ENCODE measurements around the gene LSM2.
A peak's percentile ranks its signal among the peaks of the same experiment; 100 is the strongest.
"Not testable (repeated sequence)": the region's sequence is repeated elsewhere in the genome, so short reads cannot be mapped to it uniquely, and the experiment has no call there.

The LSM2 gene

DNA sequence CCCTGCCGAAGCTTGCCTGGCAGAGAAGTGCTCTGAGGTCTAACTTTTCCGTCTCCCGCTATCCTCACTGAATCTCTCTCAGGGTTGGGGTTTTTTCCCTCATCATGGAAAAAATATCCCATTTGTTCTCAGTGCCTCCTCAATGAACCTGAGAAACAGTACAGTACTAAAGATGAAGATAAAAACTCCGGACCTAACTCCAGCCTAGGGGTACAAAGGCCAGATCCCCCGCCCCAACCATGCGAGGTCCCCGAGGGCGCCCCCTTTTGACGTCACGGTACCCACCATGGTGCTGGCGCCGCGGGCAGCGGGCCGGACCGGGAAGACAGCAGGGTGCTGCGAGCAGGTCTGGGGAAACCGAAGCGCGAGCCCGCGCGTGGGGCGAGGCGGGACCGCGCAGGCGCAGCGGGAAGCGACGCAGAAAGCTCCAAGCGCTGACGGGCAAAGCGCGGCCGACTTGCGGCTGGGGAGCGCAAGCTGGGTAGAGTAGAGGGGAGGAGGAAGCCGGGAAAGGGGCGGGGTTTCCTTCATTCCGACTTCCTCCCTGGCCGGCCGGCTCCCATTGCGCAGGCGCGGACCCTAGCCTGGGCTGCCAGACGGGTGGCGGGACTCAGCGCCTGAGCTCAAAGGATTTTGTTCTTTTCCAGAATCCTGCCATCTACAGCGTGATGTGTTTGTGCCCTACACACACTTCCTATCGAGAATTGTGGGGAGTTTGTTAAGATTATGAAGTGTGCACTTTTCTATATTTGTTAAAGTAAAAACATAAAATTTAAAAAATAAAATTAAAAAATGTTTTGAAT, at the start of gene LSM2:
Gene LSM2 (minus strand): TSS at position 497 of the 803 bp plus-strand sequence. CDS start 209 bp downstream, at position 288.
- peak; percentile 98 for DNase-seq

GRCh38 chr6:31851980-31852718, 45.4 kb upstream of the LSM2 start:
- not testable (repeated sequence) for DNase-seq

- no peak for DNase-seq
These were observed 44.7 kb upstream of the LSM2 start for GRCh38 chr6:31851485-31851832.

GRCh38 chr6:31850765-31851484, 44.2 kb upstream of the LSM2 start:
- no peak for DNase-seq

DNA sequence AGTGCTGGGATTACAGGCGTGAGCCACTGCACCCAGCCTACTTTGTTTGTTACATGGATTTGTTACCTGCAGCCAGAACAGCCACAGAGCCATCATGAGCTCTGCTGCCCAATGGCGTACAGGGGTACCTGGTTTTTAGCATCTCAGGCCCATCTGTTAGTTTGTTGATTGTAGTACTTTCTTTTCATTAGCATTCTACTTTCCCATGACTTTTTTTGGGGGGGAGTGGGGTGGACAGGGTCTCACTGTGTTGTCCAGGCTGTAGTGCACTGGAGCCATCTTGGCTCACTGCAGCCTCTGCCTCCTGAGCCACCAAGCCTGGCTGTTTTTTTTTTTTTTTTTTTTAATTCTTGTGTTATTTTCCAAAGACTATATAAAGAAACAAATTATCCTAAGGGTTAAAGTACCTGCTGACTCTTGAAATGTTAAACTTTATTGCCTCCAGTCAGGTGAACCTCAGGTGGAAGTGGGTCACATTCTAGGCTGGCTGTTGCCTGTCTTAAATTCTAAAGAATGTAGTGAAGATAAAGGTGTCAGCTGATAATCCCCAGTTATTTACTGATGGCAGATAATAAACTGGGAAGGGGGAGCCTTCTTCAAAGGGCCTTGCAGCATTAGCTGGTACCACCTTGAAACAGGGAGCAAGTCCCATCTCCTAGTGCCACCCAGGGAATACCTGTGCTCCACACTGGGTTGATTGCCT, 40.7 kb upstream of the LSM2 start:
- DNase-seq = no peak

- no peak for DNase-seq
These were observed 37.7 kb upstream of the LSM2 start for GRCh38 chr6:31844507-31844906.

DNA sequence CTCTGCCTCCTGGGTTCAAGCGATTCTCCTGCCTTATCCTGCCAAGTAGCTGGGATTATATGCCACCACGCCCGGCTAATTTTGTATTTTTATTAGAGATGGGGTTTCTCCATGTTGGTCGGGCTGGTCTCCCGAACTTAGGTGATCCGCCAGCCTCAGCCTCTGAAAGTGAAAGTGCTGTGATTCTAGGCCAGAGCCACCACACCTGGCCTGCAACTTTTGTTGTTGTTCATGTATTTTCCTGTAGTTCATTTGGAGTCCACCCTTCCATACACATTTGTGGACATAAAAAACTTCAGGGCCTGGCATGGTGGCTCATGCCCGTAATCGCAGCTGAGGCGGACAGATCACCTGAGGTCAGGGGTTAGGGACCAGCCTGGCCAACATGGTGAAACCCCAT, 35.3 kb upstream of the LSM2 start:
- no peak for DNase-seq

DNA sequence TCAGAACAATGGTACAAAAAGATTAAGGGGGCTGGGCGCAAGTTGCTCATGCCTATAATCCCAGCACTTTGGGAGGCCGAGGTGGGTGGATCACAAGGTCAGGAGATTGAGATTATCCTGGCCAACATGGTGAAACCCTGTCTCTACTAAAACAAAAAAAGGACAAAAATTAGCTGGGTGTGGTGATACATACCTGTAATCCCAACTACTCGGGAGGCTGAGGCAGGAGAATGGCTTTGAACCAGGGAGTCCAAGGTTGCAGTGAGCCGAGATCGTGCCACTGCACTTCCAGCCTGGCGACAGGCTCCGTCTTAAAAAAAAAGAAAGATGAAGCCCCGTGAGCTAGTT, 33.0 kb upstream of the LSM2 start:
- not testable (repeated sequence) for DNase-seq

DNA sequence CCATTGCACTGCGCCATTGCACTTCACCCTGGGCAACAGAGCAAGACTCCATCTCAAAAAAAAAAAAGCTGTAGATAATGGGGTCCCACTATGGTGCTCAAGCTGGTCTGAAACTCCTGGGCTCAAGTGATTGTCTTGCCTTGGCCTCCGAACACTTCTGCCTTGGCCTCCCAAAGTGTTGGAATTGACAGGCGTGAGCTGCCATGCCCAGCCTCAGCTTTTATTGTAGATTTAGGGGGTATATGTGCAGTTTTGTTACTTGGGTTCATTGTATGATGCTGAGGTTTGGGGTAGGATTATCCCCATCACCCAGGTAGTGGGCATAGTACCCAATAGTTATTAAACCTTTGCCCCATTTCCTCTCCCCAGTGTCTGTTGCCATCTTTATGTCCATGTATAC, 32.2 kb upstream of the LSM2 start:
- DNase-seq = no peak

GRCh38 chr6:31838114-31838553, 31.4 kb upstream of the LSM2 start:
- DNase-seq = not testable (repeated sequence)

DNA sequence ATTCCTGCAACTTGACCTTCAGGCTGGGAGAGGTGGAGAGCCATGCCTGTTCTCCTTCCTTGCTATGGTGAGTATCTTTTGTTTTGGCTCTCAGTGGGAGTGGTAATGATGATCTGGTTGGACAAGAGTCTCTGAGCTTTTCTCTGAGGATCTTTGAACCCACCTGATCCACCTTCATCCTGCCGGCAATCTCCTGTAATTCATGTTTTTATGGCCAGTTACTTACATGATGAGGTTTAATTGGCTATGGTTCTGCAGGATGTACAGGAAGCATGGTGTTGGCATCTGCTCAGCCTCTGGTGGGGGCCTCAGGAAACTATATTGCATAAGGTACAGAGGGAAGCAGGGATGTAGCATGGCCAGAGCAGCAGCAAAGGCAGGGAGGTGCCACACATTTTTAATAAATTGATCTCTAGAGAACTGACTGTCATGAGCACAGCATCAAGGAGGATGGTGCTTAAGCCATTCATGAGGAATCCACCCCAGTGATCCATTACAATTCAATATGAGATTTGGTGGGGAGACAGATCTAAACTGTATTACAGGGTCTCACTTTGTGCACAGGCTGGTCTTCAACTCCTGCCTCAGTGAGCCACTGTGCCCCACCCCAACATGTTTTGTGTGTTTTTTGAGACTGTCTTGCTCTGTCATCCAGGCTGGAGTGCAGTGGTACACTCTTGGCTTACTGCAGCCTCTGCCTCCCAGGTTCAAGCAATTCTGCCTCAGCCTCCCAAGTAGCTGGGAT, 30.8 kb upstream of the LSM2 start:
- DNase-seq = no peak

GRCh38 chr6:31836474-31837368, 30.0 kb upstream of the LSM2 start:
- peak in 1 of 2 donors; percentile 45 for DNase-seq

- DNase-seq = no peak
These were observed 29.3 kb upstream of the LSM2 start for GRCh38 chr6:31836047-31836473.

DNA sequence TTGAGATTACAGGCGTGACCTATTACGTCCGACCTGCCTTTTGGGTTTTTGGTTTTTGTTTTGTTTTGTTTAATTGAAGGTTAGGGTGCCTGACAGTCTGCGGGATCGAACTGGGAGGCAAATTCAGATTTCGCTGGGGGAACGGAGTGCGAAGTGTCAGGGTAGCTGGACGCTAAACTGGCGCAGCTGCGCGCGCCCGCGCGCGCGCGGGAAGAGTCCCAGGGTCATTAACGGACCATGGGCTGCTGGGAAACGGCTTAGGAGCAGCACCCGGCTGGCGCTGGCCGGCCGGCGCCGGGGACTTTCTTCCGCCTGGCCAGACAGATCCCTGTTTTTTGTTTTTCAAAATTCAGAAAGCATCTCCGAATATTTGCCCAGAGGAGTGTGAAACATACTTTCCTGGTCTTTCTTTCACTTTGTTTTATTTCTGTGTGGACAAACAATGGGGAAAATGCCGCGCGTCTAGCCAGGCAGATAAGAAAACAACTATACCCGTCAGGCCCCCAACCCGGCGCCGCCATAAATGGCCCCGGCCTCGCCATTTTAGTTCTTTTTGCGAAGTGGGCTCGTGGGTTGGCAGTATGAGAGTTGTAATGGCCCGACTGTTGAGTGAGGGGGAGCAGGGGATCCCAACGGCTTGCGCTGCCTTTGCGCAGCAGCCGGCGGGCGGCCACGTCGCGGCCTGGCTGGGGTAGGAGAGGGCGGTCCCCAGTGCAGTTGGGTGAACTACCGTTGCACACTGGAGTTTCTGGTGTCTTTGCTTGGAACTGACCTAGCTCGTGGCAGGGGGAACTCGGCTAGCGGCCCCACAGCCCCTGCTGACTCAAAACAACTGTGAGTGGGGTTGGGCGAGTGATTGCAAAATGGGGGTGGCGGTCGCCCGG, 27.8 kb upstream of the LSM2 start:
- peak; percentile 77 to 86 for DNase-seq

- no peak for DNase-seq
These were observed 24.8 kb upstream of the LSM2 start for GRCh38 chr6:31831350-31832215.

DNA sequence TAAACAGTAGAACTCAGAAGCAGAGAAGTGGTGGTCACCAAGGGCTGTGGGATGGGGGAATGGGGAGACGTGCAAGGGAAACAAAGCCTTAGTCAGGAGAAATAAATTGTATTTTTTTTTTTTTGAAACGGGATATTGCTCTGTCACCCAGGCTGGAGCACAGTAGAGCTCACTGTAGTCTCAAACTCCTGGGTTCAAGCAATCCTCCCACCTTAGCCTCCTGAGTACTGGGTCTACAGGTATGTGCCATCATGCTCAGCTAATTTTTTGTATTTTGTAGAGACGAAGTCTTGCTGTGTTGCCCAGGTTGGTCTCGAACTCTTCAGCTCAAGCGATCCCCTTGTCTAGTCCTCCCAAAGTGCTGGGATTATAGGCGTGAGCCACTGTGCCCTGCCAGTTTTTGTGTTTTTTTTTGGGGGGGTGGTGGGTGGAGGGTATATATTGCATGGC, 24.1 kb upstream of the LSM2 start:
- DNase-seq = no peak

DNA sequence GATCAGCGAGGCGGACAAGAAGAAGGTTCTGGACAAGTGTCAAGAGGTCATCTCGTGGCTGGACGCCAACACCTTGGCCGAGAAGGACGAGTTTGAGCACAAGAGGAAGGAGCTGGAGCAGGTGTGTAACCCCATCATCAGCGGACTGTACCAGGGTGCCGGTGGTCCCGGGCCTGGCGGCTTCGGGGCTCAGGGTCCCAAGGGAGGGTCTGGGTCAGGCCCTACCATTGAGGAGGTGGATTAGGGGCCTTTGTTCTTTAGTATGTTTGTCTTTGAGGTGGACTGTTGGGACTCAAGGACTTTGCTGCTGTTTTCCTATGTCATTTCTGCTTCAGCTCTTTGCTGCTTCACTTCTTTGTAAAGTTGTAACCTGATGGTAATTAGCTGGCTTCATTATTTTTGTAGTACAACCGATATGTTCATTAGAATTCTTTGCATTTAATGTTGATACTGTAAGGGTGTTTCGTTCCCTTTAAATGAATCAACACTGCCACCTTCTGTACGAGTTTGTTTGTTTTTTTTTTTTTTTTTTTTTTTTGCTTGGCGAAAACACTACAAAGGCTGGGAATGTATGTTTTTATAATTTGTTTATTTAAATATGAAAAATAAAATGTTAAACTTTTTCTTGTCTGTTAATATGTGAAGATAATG, 23.0 kb upstream of the LSM2 start:
- DNase-seq = peak in 1 of 2 donors; percentile 68
